Activated T-cell treated with anti-CD3 and anti-CD28 coated beads, Interleukin-2, amount 50 U/mL, for 1 hour (primary cell): ENCODE results near the gene GRIN2A.

Experiments used
- DNase-seq: peaks from one replicate; pipeline ENCODE4 v3.0.0-alpha.2; 2020

The GRIN2A gene

DNA sequence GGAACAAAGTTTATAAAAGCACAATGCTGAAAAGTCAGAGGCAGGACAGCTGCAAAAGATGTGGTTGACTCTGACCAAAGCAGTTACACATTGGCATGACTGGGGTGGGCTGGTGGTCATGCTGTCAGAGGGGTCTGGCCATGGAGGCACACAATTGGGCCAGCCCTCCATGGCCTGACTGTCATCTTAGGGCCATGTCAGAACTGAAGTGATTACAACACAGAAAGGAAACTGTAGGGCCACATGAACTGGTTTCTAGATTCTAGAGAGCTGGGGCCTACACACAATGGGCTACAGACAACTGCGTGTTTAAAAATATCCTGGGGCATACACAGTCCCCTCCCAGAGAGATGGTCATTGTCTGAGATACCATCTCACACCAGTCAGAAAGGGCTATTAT is 380.6 kb downstream of the GRIN2A start:
- DNase-seq = no peak

GRCh38 chr16:9800186-9800738 is 382.0 kb downstream of the GRIN2A start:
- no peak for DNase-seq

- no peak for DNase-seq
Measured at GRCh38 chr16:9798952-9799580, 383.2 kb downstream of the GRIN2A start.

GRCh38 chr16:9798474-9798873 is 383.8 kb downstream of the GRIN2A start:
- DNase-seq = no peak

DNA sequence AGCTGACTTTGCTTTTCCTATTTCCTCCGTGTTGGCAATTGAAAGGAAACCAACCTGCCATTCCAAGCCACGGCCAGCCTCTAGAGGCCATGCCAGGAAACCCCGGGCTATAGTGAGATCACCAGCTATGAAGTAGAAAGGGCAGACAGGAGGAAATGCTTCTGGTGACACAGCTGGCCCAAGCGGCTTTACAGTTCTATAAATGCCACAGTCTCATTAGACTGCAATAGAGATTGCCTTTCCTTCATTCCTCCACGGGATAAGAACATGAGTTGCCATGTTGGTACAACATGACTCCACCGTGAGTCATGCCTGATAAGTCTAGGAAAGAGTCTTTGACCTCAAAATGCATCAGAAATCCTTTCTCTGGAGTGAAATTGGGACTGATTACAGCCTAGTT is 384.9 kb downstream of the GRIN2A start:
- no peak for DNase-seq

- DNase-seq = no peak
Measured at GRCh38 chr16:9793623-9794022, 388.6 kb downstream of the GRIN2A start.

GRCh38 chr16:9791556-9791955 is 390.7 kb downstream of the GRIN2A start:
- no peak for DNase-seq

DNA sequence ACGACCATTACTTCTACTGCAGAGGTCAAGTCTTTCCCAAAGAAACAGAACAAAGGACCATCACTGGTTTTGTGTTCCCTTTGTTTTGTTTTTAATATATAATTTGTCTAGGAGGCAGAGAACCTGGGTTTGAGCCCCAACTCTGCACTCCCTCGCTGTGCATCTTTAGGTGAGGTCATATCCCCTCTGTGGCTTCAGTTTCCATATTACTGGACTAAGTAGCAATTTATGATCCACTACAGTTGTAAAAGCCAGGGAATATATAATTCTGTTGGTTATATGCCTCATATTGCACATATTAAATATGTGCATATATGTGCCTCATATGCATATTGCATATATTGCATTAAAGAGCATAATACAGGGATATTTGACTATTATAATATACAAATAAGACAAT is 392.0 kb downstream of the GRIN2A start:
- DNase-seq = no peak

- no peak for DNase-seq
Measured at GRCh38 chr16:9787717-9788116, 394.5 kb downstream of the GRIN2A start.

DNA sequence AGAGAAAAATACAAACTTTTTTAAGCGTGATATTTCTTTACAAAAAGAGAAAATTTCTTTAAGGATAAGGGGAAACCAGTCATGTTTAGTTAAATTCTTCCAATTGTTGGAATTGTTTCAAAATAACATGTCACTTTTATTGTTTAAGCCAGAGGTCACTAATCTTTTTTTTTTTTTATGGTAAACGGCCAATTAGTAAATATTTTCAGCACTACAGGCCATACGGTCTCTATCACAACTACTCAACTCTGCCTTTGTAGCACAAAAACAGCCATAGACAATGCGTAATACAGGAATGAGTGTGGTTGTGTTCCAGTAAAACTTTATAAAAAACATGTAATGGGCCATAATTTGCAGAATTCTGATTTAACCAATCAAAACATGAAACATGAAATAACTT is 401.4 kb downstream of the GRIN2A start:
- DNase-seq = no peak

- DNase-seq = no peak
Measured at GRCh38 chr16:9778849-9779248, 403.4 kb downstream of the GRIN2A start.

- DNase-seq = no peak
Measured at GRCh38 chr16:9775998-9776397, 406.2 kb downstream of the GRIN2A start.

- no peak for DNase-seq
Measured at GRCh38 chr16:9773289-9773688, 408.9 kb downstream of the GRIN2A start.

DNA sequence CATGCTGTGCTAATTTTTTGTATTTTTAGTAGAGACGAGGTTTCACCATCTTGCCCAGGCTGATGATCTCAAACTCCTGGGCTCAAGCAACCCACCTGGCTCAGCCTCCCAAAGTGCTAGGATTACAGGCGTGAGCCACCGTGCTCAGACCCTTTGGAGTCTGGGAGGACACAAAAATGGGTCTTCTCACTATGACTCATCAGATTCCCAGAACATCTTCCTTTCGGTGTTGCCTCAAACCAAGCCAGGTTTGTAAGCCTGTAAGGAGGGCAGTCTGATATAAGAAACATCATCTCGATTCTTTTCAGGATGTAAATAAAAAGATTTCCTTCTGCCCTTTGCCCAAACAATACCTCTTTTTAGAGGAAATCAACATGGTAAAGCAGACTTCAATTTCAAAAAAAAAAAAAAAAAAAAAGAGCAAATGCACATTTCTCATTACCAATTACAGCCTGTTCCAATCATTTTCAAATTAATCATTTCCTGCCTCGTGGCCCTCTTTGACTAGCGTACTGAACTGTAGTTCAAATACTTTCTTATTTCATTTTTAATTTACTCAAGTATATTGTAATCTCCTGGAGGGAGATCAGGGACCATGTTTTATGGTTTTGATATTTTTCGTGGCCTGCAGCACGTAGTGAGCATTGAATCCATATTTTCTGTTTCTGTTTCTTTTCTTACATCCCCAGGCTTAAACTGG is 409.6 kb downstream of the GRIN2A start:
- DNase-seq = no peak

DNA sequence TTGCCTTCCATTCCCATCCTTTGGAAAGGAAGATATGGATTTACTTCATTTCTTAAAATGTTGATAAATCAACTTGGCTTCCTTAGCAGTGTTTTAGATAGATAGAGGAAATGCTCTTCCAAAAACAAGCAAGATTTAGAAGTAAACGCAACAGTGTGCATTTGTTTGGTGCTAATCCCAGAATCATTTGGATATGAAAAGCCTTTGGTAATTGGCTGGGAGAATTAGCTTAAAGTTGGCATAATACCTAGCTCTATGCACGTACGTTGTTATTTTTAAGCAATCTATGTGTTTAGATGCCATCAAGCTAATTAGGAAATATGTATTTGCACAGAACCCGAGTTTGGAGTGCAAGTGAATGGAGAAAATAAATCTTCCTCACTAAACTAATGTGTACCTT is 415.3 kb downstream of the GRIN2A start:
- no peak for DNase-seq

- DNase-seq = no peak
Measured at GRCh38 chr16:9763505-9763904, 418.7 kb downstream of the GRIN2A start.

DNA sequence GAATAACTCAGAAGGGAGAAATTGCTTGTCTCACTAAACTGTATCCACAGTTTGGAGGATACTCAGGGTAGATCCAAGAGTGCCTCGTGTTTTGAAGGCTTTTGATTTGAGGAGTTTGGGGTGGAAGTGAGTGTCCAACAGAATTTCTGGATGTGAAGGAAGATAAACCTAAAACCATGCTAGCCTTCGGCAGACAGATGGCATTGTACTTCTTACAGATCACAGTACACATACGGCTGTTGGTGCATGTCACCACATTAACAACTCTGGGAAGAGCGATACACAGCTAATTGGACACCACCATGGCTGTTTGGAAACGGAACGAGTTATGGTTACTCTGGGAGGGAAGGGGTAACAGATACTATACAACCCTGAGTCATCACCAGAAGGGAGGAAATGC is 420.4 kb downstream of the GRIN2A start:
- DNase-seq = no peak

DNA sequence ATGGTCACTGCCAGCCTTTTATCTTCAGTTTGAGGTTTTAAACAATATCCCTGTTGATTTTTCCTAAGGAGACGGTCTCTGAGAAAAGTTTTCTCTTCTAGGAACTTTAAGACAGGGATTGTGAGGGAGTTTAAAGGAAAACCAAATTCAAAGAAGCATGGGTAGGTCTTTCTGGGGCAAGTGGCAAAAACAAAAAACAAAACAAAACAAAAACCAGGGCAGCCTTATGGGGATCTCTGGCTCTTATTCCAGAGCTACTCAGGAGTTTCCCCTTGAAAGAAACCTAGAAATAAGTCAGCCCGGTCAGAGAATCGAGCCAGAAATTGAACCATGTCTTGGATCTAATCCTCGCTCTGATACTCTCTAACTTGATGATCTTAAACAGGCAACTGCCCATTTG is 424.5 kb downstream of the GRIN2A start:
- no peak for DNase-seq

DNA sequence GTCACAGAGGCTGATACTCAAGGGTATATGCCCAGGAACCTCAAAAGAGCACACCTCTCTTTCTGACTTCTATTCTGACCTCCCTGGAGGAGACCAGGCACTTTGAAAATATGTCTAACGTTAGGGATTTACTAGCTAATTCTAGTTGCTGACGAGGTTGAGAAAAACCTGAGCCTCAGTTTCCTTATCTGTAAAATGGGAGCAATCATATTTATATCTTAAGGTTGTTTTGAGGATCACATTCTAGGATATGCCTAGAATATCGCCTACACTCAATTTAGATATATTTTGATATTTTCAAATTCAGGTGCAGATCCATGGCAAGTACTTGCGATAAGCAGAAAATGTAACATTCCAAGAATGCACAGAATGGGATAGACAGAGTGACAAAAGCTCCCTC is 425.8 kb downstream of the GRIN2A start:
- DNase-seq = no peak

DNA sequence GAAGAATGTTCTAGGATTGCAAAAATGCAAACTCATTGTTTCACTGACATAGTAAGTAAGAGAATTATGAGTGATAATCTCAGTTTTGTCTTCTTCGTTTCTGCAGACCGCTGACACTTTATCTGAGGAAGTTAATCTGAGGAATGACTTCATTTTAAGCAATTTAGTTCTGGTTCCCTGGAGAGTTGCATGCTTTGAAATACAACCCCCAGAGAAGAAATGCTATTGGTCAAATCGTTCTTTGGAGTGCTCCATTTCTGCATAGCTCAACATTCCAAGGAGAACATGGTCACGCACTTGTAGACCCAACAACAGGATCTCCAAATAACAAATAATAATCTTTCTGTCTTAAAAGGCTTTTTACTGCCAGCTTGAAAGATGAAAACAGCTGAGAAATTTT is 427.1 kb downstream of the GRIN2A start:
- DNase-seq = no peak

GRCh38 chr16:9741776-9742175 is 440.5 kb downstream of the GRIN2A start:
- DNase-seq = no peak

DNA sequence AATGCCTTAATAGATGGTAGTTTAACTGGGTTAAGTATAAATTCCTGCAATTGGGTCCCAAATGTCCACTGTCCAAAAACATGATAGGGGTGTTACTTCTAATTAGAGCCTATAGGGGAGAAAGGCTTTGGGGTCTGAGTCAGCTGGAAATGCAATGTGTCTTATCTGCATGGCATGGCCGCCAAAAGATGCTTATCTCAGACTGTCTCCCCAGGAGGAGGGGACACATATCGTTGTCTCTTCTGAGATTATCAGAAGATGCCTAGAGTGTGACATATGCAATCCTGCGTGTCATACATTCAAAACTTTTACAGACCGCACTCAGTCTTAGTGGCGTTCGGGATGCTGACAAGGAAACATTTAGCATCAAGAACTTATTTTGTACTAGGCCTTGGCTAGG is 442.9 kb downstream of the GRIN2A start:
- DNase-seq = no peak

DNA sequence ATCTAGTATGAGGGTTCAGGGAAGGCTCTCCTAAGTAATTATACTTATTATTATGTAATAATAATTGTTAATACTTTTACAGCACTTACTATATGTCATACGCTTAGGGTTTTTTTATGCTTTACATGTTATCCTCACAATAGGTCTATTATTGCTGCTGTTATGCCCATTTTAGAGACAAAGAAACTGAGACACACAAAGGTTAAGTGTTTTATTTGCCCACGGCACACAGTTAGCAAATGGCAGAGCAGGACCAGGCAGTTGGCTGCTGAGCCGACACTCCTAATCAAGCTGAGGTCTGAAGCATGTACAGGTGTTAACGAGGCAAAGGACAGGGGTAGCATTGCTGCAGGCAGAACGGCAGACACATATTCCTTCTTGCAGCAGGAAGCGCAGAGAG is 443.5 kb downstream of the GRIN2A start:
- no peak for DNase-seq

GRCh38 chr16:9736547-9736946 is 445.7 kb downstream of the GRIN2A start:
- DNase-seq = no peak

DNA sequence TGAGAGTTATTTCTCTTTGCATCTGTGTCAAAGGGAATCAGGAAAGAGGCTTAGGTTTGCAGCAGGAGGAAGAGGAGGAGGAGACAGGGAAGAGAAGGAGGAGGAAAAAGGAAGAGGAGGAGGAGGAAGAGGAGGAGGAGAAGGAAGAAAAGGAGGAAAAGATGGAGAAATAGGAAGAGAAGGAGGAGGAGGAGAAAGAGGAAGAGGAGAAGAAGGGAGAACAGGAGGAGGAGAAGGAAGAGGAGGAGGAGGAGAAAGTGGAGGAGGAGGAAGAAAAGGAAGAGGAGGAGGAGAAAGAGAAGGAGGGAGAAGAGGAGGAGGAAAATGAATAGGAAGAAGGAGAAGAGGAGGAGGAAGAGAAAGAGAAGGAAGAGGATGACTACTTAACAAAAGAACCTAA is 459.1 kb downstream of the GRIN2A start:
- DNase-seq = no peak
